ENCODE results near the gene LYZL4. TPM values are rescaled to one million over a fixed set of nuclear protein-coding genes. Genes with fewer than 3 reads are reported as not detected.

LYZL4 gene
- total RNA-seq, 5 donors from 2014 or later (not counting 1 experiment from before 2014, with no cell fraction given), result not detected

GRCh38 chr3:42368861-42369260, 41.5 kb downstream of the LYZL4 start:
- no peak overlapping the region for H3K4me3 ChIP-seq (ENCODE audit: control insufficient read depth in 1 of 2, extremely low read depth in 1 of 2, low read length in 1 of 2)
- H3K36me3 Mint-ChIP-seq, result no peaks in the 10 kb centered on the region
- H3K9me3 Mint-ChIP-seq, result peaks cover 9 to 13% (median 11%) of the 10 kb centered on the region in 3 donors
- no peak overlapping the region for H3K4me3 Mint-ChIP-seq
- peaks cover 14 to 23% (median 19%) of the 10 kb centered on the region in 3 donors for H3K4me1 Mint-ChIP-seq
- no peak overlapping the region for H3K27ac ChIP-seq (ENCODE audit: low read length)
- POLR2A ChIA-PET, result no interaction called here
- H3K27me3 Mint-ChIP-seq, result peaks cover 6 to 7% of the 10 kb centered on the region in 2 donors
- ATAC-seq (replicated peaks in 1 of 4) (no peak), DNase-seq (no peak)
- H3K27me3 ChIP-seq (replicated peaks in 1 of 2; ENCODE audit: control insufficient read depth in 2 of 2, extremely low read depth in 1 of 2, insufficient read depth in 2 of 2, low read length in 1 of 2), result peaks cover 0 to 7% of the 10 kb centered on the region in 2 experiments
- peaks cover 2% of the 10 kb centered on the region for H3K9me3 ChIP-seq
- H3K4me1 ChIP-seq (ENCODE audit: control insufficient read depth in 1 of 2, extremely low read depth in 1 of 2, insufficient read depth in 2 of 2, low read length in 2 of 2), result peaks cover 6% of the 10 kb centered on the region in 2 experiments
- 60% methylated on average over 1 of the region's 1 CpG for WGBS (ENCODE audit: insufficient coverage)
- CTCF ChIA-PET, result no interaction called here
- H3K36me3 ChIP-seq (ENCODE audit: control insufficient read depth in 2 of 2, extremely low read depth in 1 of 2, insufficient read depth in 1 of 2, low read length in 1 of 2), result no peaks in the 10 kb centered on the region
- H3K27ac Mint-ChIP-seq, result peak overlapping the region; percentile 55 to 71

- ATAC-seq (replicated peaks in 1 of 4) (no peak), DNase-seq (no peak)
- H3K36me3 Mint-ChIP-seq, result no peaks in the 10 kb centered on the region
- H3K4me1 ChIP-seq (ENCODE audit: control insufficient read depth in 1 of 2, extremely low read depth in 1 of 2, insufficient read depth in 2 of 2, low read length in 2 of 2), result peaks cover 6% of the 10 kb centered on the region in 2 experiments
- ChIA-PET CTCF (no interaction called here), POLR2A (no interaction called here)
- H3K9me3 ChIP-seq, result peaks cover 2% of the 10 kb centered on the region
- H3K4me1 Mint-ChIP-seq, result peaks cover 14 to 23% (median 19%) of the 10 kb centered on the region in 3 donors
- H3K27me3 ChIP-seq (replicated peaks in 1 of 2; ENCODE audit: control insufficient read depth in 2 of 2, extremely low read depth in 1 of 2, insufficient read depth in 2 of 2, low read length in 1 of 2), result peaks cover 0 to 8% of the 10 kb centered on the region in 2 experiments
- H3K27ac Mint-ChIP-seq, result no peak overlapping the region
- peaks cover 6 to 7% of the 10 kb centered on the region in 2 donors for H3K27me3 Mint-ChIP-seq
- no peak overlapping the region for H3K27ac ChIP-seq (ENCODE audit: low read length)
- H3K4me3 Mint-ChIP-seq, result no peak overlapping the region
- WGBS (ENCODE audit: insufficient coverage), result no CpG with 5 or more reads among the region's 4 CpGs
- peaks cover 9 to 13% (median 11%) of the 10 kb centered on the region in 3 donors for H3K9me3 Mint-ChIP-seq
- H3K36me3 ChIP-seq (ENCODE audit: control insufficient read depth in 2 of 2, extremely low read depth in 1 of 2, insufficient read depth in 1 of 2, low read length in 1 of 2), result no peaks in the 10 kb centered on the region
- no peak overlapping the region for H3K4me3 ChIP-seq (ENCODE audit: control insufficient read depth in 1 of 2, extremely low read depth in 1 of 2, low read length in 1 of 2)
Measured at GRCh38 chr3:42367903-42368302, 42.5 kb downstream of the LYZL4 start.

GRCh38 chr3:42366550-42366949, 43.9 kb downstream of the LYZL4 start:
- peaks cover 6% of the 10 kb centered on the region in 2 experiments for H3K4me1 ChIP-seq (ENCODE audit: control insufficient read depth in 1 of 2, extremely low read depth in 1 of 2, insufficient read depth in 2 of 2, low read length in 2 of 2)
- DNase-seq (no peak), ATAC-seq (replicated peaks in 1 of 4) (no peak)
- Mint-ChIP-seq H3K36me3 (no peaks in the 10 kb centered on the region), H3K9me3 (peaks cover 9 to 13% (median 11%) of the 10 kb centered on the region in 3 donors), H3K27ac (no peak overlapping the region), H3K4me1 (peaks cover 11 to 14% (median 11%) of the 10 kb centered on the region in 3 donors), H3K27me3 (peaks cover 3% of the 10 kb centered on the region in 2 donors), H3K4me3 (no peak overlapping the region)
- H3K9me3 ChIP-seq, result peaks cover 2% of the 10 kb centered on the region
- ChIA-PET POLR2A (no interaction called here), CTCF (no interaction called here)
- H3K27me3 ChIP-seq (replicated peaks in 1 of 2; ENCODE audit: control insufficient read depth in 2 of 2, extremely low read depth in 1 of 2, insufficient read depth in 2 of 2, low read length in 1 of 2), result peaks cover 0 to 5% of the 10 kb centered on the region in 2 experiments
- H3K4me3 ChIP-seq (ENCODE audit: control insufficient read depth in 1 of 2, extremely low read depth in 1 of 2, low read length in 1 of 2), result no peak overlapping the region
- H3K27ac ChIP-seq (ENCODE audit: low read length), result no peak overlapping the region
- no peaks in the 10 kb centered on the region for H3K36me3 ChIP-seq (ENCODE audit: control insufficient read depth in 2 of 2, extremely low read depth in 1 of 2, insufficient read depth in 1 of 2, low read length in 1 of 2)
- 82% methylated on average over 1 of the region's 3 CpGs for WGBS (ENCODE audit: insufficient coverage)

GRCh38 chr3:42357335-42357734, 53.1 kb downstream of the LYZL4 start:
- Histone ChIP-seq H3K4me1 (ENCODE audit: control insufficient read depth in 1 of 2, extremely low read depth in 1 of 2, insufficient read depth in 2 of 2, low read length in 2 of 2) (peaks cover 0 to 2% of the 10 kb centered on the region in 2 experiments), H3K36me3 (ENCODE audit: control insufficient read depth in 2 of 2, extremely low read depth in 1 of 2, insufficient read depth in 1 of 2, low read length in 1 of 2) (no peaks in the 10 kb centered on the region), H3K27me3 (replicated peaks in 1 of 2; ENCODE audit: control insufficient read depth in 2 of 2, extremely low read depth in 1 of 2, insufficient read depth in 2 of 2, low read length in 1 of 2) (peaks cover 0 to 4% of the 10 kb centered on the region in 2 experiments), H3K9me3 (no peaks in the 10 kb centered on the region), H3K27ac (ENCODE audit: low read length) (no peak overlapping the region), H3K4me3 (ENCODE audit: control insufficient read depth in 1 of 2, extremely low read depth in 1 of 2, low read length in 1 of 2) (no peak overlapping the region)
- Mint-ChIP-seq H3K4me3 (peak overlapping the region in 1 of 3 donors; percentile 29), H3K27ac (no peak overlapping the region), H3K4me1 (peaks cover 18 to 33% (median 24%) of the 10 kb centered on the region in 3 donors), H3K27me3 (peaks cover 3 to 5% of the 10 kb centered on the region in 2 donors), H3K36me3 (no peaks in the 10 kb centered on the region), H3K9me3 (peaks cover 0 to 3% (median 2%) of the 10 kb centered on the region in 3 donors)
- ChIA-PET POLR2A (no interaction called here), CTCF (interaction anchor here in 1 of 2 donors (0.5 kb wide), 1 partner anchor 245 kb away, joined by 3 read pairs; no protein-coding TSS in a partner anchor)
- no CpG with 5 or more reads among the region's 1 CpG for WGBS (ENCODE audit: insufficient coverage)
- ATAC-seq (replicated peaks in 1 of 4), result no peak
- no peak for DNase-seq

GRCh38 chr3:42355612-42356011, 54.8 kb downstream of the LYZL4 start:
- ATAC-seq (replicated peaks in 1 of 4) (peak in 2 of 4 experiments; percentile 42 to 54), DNase-seq (no peak)
- Histone ChIP-seq H3K27me3 (replicated peaks in 1 of 2; ENCODE audit: control insufficient read depth in 2 of 2, extremely low read depth in 1 of 2, insufficient read depth in 2 of 2, low read length in 1 of 2) (peaks cover 0 to 7% of the 10 kb centered on the region in 2 experiments), H3K27ac (ENCODE audit: low read length) (no peak overlapping the region), H3K4me3 (ENCODE audit: control insufficient read depth in 1 of 2, extremely low read depth in 1 of 2, low read length in 1 of 2) (no peak overlapping the region), H3K9me3 (no peaks in the 10 kb centered on the region), H3K4me1 (ENCODE audit: control insufficient read depth in 1 of 2, extremely low read depth in 1 of 2, insufficient read depth in 2 of 2, low read length in 2 of 2) (peaks cover 0 to 2% of the 10 kb centered on the region in 2 experiments), H3K36me3 (ENCODE audit: control insufficient read depth in 2 of 2, extremely low read depth in 1 of 2, insufficient read depth in 1 of 2, low read length in 1 of 2) (no peaks in the 10 kb centered on the region)
- H3K36me3 Mint-ChIP-seq, result no peaks in the 10 kb centered on the region
- peaks cover 27 to 37% (median 29%) of the 10 kb centered on the region in 3 donors for H3K4me1 Mint-ChIP-seq
- H3K27me3 Mint-ChIP-seq, result peaks cover 3 to 8% of the 10 kb centered on the region in 2 donors
- no peak overlapping the region for H3K4me3 Mint-ChIP-seq
- peaks cover 0 to 3% (median 2%) of the 10 kb centered on the region in 3 donors for H3K9me3 Mint-ChIP-seq
- POLR2A ChIA-PET, result no interaction called here
- CTCF ChIA-PET, result no interaction called here
- peak overlapping the region; percentile 7 to 67 for H3K27ac Mint-ChIP-seq

GRCh38 chr3:42353631-42354030, 56.8 kb downstream of the LYZL4 start:
- H3K9me3 Mint-ChIP-seq, result peaks cover 0 to 3% (median 2%) of the 10 kb centered on the region in 3 donors
- H3K27ac Mint-ChIP-seq, result no peak overlapping the region
- ATAC-seq (replicated peaks in 1 of 4) (no peak), DNase-seq (no peak)
- ChIA-PET POLR2A (no interaction called here), CTCF (no interaction called here)
- H3K4me3 Mint-ChIP-seq, result no peak overlapping the region
- Histone ChIP-seq H3K27me3 (replicated peaks in 1 of 2; ENCODE audit: control insufficient read depth in 2 of 2, extremely low read depth in 1 of 2, insufficient read depth in 2 of 2, low read length in 1 of 2) (peaks cover 0 to 7% of the 10 kb centered on the region in 2 experiments), H3K27ac (ENCODE audit: low read length) (no peak overlapping the region), H3K36me3 (ENCODE audit: control insufficient read depth in 2 of 2, extremely low read depth in 1 of 2, insufficient read depth in 1 of 2, low read length in 1 of 2) (no peaks in the 10 kb centered on the region), H3K9me3 (no peaks in the 10 kb centered on the region), H3K4me1 (ENCODE audit: control insufficient read depth in 1 of 2, extremely low read depth in 1 of 2, insufficient read depth in 2 of 2, low read length in 2 of 2) (peaks cover 0 to 2% of the 10 kb centered on the region in 2 experiments), H3K4me3 (ENCODE audit: control insufficient read depth in 1 of 2, extremely low read depth in 1 of 2, low read length in 1 of 2) (no peak overlapping the region)
- H3K27me3 Mint-ChIP-seq, result peaks cover 3 to 8% of the 10 kb centered on the region in 2 donors
- H3K4me1 Mint-ChIP-seq, result peaks cover 32 to 42% (median 39%) of the 10 kb centered on the region in 3 donors
- H3K36me3 Mint-ChIP-seq, result no peaks in the 10 kb centered on the region
